Naive B cell (primary cell): Measurements from ENCODE around the gene LSAMP. TPM values are rescaled to one million over a fixed set of nuclear protein-coding genes. Genes with fewer than 3 reads are reported as not detected.

ENCODE experiments used
- ATAC-seq, 2 donors: fragments of 150-1000 bp; cut with Tn5 transposase; 2 replicates each; pipeline ENCODE4 v1.10.0; 2021; ENCODE audit warnings: low read depth in 2 of 2, mild to moderate bottlenecking in 2 of 2, moderate library complexity in 2 of 2
- DNase-seq: peaks from one replicate; pipeline ENCODE4 v3.0.0; 2022
- H3K27ac Mint-ChIP-seq, 6 donors: one replicate each; pipeline ENCODE4 v1.8.0; 2020 to 2022; ENCODE audit warnings: mild to moderate bottlenecking in 6 of 6, mixed read lengths in 6 of 6, moderate library complexity in 5 of 6, inconsistent platforms in 2 of 6
- H3K27me3 Mint-ChIP-seq, 3 donors: one replicate each; pipeline ENCODE4 v1.8.0; 2021 to 2022; ENCODE audit warnings: mixed read lengths in 3 of 3, mild to moderate bottlenecking in 1 of 3
- H3K36me3 Mint-ChIP-seq, 2 donors: one replicate each; pipeline ENCODE4 v1.8.0; 2020 to 2022; ENCODE audit warnings: mixed read lengths in 2 of 2, inconsistent platforms in 1 of 2, mild to moderate bottlenecking in 1 of 2
- H3K4me1 Mint-ChIP-seq, 3 donors: one replicate each; pipeline ENCODE4 v1.8.0; 2020 to 2022; ENCODE audit warnings: mixed read lengths in 3 of 3, inconsistent platforms in 1 of 3, mild to moderate bottlenecking in 1 of 3, moderate library complexity in 1 of 3
- H3K4me3 Mint-ChIP-seq, 8 donors: one replicate each; pipeline ENCODE4 v1.8.0; 2020 to 2022; ENCODE audit warnings: mild to moderate bottlenecking in 8 of 8, mixed read lengths in 8 of 8, moderate library complexity in 8 of 8, inconsistent platforms in 2 of 8
- H3K9me3 Mint-ChIP-seq, 7 donors: one replicate each; pipeline ENCODE4 v1.8.0; 2020 to 2022; ENCODE audit warnings: mixed read lengths in 7 of 7, mild to moderate bottlenecking in 5 of 7, inconsistent platforms in 2 of 7, moderate library complexity in 1 of 7
- polyA plus RNA-seq, 6 donors: library from polyadenylated mRNA; unstranded; fragments of 300-500 nt; fragmentation: Illumina TruSeq; gene quantifications; one replicate each; pipeline ENCODE4 v1.2.3, GENCODE V29; 2021; ENCODE audit warnings: low read depth in 6 of 6

Gene LSAMP
- polyA plus RNA-seq, 6 donors from 2014 or later = not detected

DNA sequence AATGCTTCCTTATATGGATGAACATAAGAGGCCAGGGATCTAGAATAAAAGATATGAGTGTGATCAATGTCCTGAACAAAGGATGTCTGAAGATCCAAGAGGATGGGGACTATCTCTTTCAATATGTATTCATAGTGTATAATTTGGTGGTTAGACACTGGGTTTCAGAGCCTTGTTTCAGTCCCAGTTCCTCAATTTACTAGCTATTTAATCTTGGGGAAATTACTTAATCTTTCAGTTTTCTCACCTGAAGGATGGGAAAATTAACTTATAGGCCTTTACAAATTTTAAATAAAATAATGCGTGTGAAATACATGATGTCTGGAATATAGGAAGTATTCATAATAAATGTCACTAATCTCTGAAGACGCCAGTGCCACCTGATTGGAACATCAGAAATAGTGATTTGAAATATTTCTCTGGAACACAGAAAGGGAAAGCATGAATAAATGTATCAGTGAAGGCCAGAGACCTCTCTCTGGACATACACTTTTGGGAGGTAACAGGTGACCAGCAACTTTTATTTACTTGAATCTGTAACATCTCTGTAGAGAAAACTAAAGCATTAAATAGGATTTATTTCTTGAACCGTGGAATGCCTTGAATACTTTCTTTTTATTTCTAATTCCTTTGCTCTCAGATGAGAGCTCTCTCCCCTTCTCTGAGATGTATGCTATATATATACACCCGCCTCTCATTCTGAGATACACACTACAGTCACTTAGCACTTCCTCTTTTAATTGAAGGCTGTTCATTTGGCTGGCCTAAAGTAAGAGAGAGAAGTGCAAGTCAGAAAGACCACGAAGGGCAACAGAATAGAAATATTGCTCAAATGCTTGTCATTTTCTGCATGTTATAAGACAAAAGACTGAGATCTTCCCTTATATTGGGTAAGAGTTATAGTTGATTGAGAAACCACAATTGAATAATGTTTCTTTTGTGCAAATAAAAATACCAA, 407.1 kb downstream of the LSAMP start:
- DNase-seq (no peak), ATAC-seq (peak in 1 of 2 donors; percentile 41)
- Mint-ChIP-seq H3K4me1 (no peaks in the 10 kb centered on the region), H3K36me3 (no peaks in the 10 kb centered on the region), H3K4me3 (no peak overlapping the region), H3K9me3 (no peaks in the 10 kb centered on the region), H3K27ac (no peak overlapping the region), H3K27me3 (no peaks in the 10 kb centered on the region)

DNA sequence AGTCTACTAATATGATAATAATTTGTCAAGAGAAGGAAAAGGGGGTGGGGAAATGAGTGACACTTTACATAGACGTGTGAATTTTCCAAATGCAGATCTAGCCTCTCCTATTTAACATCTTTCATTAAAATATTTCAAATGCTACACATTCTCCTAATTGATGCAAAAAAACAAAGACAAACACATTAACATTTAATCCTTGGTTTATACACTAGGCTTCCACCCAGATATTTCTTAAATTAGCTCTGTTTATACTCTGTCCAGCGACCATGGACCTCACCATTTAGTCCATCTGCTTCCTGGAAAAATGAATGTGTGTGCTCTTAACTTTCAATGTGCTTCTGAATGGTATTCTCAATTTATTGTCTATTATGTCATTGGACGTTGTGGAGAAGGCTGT, 409.9 kb downstream of the LSAMP start:
- Mint-ChIP-seq H3K36me3 (no peaks in the 10 kb centered on the region), H3K4me1 (no peaks in the 10 kb centered on the region), H3K27ac (no peak overlapping the region), H3K4me3 (no peak overlapping the region), H3K9me3 (no peaks in the 10 kb centered on the region), H3K27me3 (no peaks in the 10 kb centered on the region)
- DNase-seq (no peak), ATAC-seq (no peak)

DNA sequence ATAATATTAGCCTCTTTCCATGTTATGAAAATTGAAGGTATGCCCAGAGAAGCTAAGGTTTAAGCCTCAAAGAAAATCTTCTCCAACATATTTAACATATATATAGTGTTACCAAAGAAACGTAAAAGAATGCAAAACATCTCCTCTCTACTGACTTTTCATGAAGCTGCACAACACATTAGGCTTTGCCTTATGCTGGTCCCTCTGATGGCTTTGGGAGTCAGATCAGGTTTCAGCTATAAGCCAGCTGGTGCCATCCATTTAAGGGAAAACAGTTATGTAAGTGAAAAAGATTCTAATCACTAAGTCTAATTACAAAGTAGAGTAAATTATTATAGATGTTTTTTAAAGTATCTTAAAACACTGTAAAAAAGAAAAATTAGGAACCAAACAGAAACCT, 410.5 kb downstream of the LSAMP start:
- Mint-ChIP-seq H3K9me3 (no peaks in the 10 kb centered on the region), H3K4me3 (no peak overlapping the region), H3K27me3 (no peaks in the 10 kb centered on the region), H3K4me1 (no peaks in the 10 kb centered on the region), H3K36me3 (no peaks in the 10 kb centered on the region), H3K27ac (no peak overlapping the region)
- no peak for ATAC-seq
- no peak for DNase-seq

DNA sequence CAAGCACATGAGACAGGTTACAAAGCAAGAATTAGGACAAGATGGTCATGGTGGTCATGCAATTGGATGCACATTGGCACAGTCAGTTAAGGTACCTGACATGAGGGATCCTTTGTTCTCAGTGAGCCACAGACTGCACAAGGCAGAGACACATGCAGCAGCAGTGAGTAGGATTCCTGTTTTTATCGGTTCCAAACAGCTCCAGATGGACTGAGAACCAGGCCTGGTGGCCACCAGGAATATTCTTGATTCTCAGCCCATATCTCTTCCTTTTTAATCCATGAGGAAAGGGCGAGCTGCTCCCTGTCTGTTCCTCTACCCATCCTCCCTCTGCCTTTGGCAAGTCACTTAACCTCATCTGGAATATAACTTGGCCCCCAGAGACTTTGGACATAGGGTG, 411.2 kb downstream of the LSAMP start:
- Mint-ChIP-seq H3K9me3 (no peaks in the 10 kb centered on the region), H3K27ac (no peak overlapping the region), H3K36me3 (no peaks in the 10 kb centered on the region), H3K4me3 (no peak overlapping the region), H3K27me3 (no peaks in the 10 kb centered on the region), H3K4me1 (no peaks in the 10 kb centered on the region)
- ATAC-seq (no peak), DNase-seq (no peak)

DNA sequence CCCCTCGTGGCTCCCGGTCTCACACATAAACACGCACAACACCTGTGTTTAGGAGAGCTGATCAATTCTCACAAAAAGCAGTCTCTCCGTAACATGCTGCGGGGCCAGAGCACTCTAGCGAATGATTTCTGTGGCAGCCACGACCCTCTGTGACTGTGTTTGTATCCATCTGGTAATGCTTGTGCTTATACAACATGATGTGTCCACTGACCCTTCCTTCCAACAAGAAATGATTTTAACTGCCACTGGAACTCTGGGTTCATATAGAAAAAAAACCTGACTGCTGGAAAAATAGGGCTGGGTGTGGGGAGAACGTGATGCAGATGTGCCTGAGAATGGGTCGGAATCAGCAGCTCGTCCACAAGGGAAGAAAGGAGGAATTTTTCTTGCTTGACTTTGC, 411.8 kb downstream of the LSAMP start:
- no peak for ATAC-seq
- no peak for DNase-seq
- no peak overlapping the region for H3K27ac Mint-ChIP-seq
- no peaks in the 10 kb centered on the region for H3K9me3 Mint-ChIP-seq
- H3K4me3 Mint-ChIP-seq = no peak overlapping the region
- no peaks in the 10 kb centered on the region for H3K36me3 Mint-ChIP-seq
- H3K4me1 Mint-ChIP-seq = no peaks in the 10 kb centered on the region
- H3K27me3 Mint-ChIP-seq = no peaks in the 10 kb centered on the region

DNA sequence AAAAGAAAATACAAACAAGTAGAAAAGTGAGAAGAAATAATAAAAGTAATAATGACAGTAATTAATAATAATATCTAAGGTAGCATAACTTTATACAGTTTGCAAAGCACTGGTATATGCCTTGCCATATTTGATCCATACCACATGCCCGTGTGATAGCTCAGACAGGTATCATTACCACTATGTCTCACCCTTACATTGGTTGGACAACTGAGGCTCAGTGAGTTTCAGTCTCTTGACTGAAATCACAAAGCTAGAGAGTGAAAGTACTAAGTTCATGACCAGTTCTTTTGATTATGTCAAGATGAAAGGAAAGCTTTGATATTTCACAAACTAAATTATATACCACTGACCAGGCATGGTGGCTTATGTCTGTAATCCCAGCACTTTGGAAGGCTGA, 413.1 kb downstream of the LSAMP start:
- H3K9me3 Mint-ChIP-seq = no peaks in the 10 kb centered on the region
- H3K27me3 Mint-ChIP-seq = no peaks in the 10 kb centered on the region
- peak overlapping the region in 1 of 6 donors; percentile 1 for H3K27ac Mint-ChIP-seq
- ATAC-seq (no peak), DNase-seq (no peak)
- no peak overlapping the region for H3K4me3 Mint-ChIP-seq
- no peaks in the 10 kb centered on the region for H3K4me1 Mint-ChIP-seq
- H3K36me3 Mint-ChIP-seq = no peaks in the 10 kb centered on the region

DNA sequence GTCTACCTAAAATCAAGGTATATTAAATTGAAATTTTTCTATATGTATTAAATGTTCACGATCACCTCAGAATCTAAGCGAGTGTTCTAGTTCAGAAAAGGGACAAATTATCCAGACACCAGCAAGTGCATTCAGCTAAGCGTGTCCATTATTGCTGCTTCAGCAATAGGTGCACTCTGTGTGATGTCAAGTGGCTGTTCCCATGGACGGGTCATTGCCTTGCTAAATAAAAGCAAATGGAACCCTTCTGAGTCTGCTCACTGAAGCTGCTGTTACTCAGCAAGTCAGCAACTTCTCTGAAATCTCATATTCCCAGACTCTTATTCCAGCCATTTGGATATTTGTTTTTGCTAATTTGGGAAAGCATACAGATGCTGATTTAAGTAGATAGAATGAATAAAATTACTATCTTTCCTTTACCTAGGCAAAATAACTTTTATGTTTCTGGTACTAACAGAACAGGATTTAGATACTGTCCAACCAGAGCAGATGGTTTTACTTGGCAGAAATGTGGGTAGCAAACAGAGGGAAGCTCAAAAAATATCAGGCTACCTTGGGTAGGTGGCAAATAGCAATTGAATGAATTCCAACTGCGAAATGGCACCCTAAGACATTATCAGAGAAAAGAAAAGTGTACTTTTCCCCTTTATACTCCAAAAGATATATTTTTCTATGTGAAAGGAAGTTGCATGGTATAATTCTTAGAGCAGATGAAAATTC, 415.0 kb downstream of the LSAMP start:
- no peaks in the 10 kb centered on the region for H3K36me3 Mint-ChIP-seq
- no peak for ATAC-seq

DNA sequence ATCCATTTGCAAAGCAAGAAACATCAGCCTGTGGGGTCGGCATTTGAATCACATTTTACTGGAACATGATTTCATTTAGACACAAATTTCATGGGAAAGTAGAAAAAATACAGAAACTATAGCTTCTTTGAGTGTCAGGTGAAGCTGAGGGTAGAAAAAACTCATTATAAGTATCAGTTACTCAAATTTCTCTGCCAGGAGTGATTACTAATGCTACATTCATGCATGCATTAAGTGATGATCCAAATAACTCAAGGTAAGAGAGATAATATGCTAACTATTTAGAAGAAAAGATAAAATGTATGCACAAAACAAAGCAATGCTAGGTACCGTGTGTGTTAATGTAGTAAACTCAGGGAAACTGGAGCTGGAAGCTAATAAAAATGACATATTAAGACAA, 416.0 kb downstream of the LSAMP start:
- H3K36me3 Mint-ChIP-seq = no peaks in the 10 kb centered on the region

More for the DNA sequence above, 415.0 kb downstream of the LSAMP start:
- H3K4me3 Mint-ChIP-seq = no peak overlapping the region
- DNase-seq = no peak
- no peaks in the 10 kb centered on the region for H3K4me1 Mint-ChIP-seq
- no peak overlapping the region for H3K27ac Mint-ChIP-seq
- H3K27me3 Mint-ChIP-seq = no peaks in the 10 kb centered on the region
- peaks cover 0 to 1% (median 0%) of the 10 kb centered on the region in 7 donors for H3K9me3 Mint-ChIP-seq

DNA sequence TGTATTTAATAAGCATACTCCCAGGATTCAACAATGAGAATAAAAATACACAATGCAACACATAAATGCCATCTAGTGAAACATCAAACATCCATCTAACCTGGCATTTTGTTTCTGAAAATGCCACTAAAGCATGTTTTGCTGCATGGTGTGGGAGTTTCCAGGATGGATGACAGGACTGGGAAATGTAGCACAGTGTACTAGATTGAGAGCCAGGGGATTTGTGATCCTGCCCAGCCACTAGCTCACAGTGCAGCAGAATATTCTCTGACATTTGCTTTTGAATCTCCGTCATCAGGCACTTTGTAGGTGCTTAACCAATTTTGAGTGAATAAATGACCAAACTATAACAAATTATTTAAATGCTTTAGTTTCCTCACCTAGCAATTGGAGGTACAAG, 417.1 kb downstream of the LSAMP start:
- no peaks in the 10 kb centered on the region for H3K27me3 Mint-ChIP-seq

More for the DNA sequence above, 416.0 kb downstream of the LSAMP start:
- Mint-ChIP-seq H3K27ac (no peak overlapping the region), H3K4me1 (no peaks in the 10 kb centered on the region), H3K9me3 (peaks cover 0 to 1% (median 0%) of the 10 kb centered on the region in 7 donors), H3K4me3 (no peak overlapping the region), H3K27me3 (no peaks in the 10 kb centered on the region)
- no peak for ATAC-seq
- DNase-seq = no peak

DNA sequence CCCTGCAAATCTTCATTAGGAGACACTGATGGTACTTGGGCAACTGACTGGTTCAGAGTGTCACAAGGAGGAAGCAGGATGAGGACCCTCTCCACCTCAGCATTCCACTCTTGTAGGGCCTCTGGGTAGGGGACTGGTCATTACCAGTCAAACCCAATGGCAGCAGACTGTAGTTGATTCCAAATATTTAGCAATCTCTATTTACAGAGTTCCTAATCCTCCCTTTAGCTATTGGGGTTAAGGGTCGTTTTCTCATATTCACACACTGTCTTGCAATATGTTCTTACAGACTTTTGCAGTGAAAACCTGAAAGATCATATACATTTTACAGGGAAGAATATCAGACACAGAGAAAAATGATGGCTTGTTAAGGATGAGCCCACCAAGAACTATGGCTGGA, 424.3 kb downstream of the LSAMP start:
- Mint-ChIP-seq H3K4me3 (no peak overlapping the region), H3K27me3 (peaks cover 0 to 6% (median 0%) of the 10 kb centered on the region in 3 donors), H3K4me1 (no peaks in the 10 kb centered on the region), H3K27ac (no peak overlapping the region), H3K9me3 (peaks cover 0 to 6% (median 0%) of the 10 kb centered on the region in 7 donors), H3K36me3 (no peaks in the 10 kb centered on the region)
- ATAC-seq (no peak), DNase-seq (no peak)

More for the DNA sequence above, 417.1 kb downstream of the LSAMP start:
- Mint-ChIP-seq H3K4me1 (no peaks in the 10 kb centered on the region), H3K27ac (no peak overlapping the region), H3K4me3 (no peak overlapping the region), H3K9me3 (peaks cover 0 to 6% (median 0%) of the 10 kb centered on the region in 7 donors), H3K36me3 (no peaks in the 10 kb centered on the region)
- ATAC-seq (no peak), DNase-seq (no peak)

DNA sequence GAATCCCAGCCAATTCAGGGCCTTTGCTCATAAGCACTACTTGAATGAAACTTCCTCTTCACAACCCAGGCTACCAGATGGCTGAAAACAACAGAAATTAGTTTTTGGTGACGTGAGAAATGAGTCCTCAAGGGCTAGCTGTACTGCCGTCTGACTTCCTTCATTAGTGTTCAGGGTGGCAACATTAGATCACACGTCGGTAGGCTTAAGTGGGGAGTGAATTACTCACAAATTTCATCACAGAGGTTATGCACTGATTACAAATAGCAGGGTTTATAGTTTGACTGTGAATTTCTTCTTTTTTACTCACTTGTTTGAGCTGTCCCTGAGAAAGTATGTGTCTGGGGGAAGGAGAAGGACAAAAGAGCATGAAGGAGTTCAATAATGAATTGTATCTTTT, 424.8 kb downstream of the LSAMP start:
- no peak overlapping the region for H3K4me3 Mint-ChIP-seq
- DNase-seq (no peak), ATAC-seq (peak in 1 of 2 donors; percentile 20)
- H3K27me3 Mint-ChIP-seq = peaks cover 0 to 6% (median 0%) of the 10 kb centered on the region in 3 donors
- H3K9me3 Mint-ChIP-seq = peaks cover 0 to 6% (median 0%) of the 10 kb centered on the region in 7 donors
- H3K4me1 Mint-ChIP-seq = no peaks in the 10 kb centered on the region
- H3K36me3 Mint-ChIP-seq = no peaks in the 10 kb centered on the region
- H3K27ac Mint-ChIP-seq = no peak overlapping the region

DNA sequence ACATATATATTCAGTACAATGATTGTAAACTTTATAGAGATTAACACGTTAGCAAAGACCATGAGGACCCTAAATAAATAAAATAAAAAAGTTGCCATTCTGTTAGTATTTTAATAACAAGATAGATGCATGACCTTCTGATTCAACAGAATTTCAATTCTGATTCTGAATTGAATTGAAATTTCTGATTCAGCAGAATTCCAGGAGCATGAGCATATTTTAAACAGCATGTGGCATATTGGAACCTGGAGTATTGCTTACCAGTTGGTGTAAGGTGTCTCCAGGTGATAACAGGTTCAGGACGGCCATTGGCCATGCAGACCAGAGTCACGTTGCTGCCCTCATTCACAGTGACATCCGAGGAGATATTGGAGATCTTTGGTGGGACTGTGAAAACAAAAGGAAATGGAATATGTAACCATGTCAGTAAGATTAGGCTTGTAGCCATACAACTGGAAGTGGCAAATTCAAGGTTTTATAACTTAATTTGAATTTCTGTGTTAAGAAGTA, 426.0 kb downstream of the LSAMP start:
- H3K4me1 Mint-ChIP-seq = no peaks in the 10 kb centered on the region
- H3K36me3 Mint-ChIP-seq = no peaks in the 10 kb centered on the region
- H3K27me3 Mint-ChIP-seq = peaks cover 0 to 6% (median 0%) of the 10 kb centered on the region in 3 donors
- DNase-seq (no peak), ATAC-seq (no peak)
- H3K9me3 Mint-ChIP-seq = peaks cover 0 to 6% (median 0%) of the 10 kb centered on the region in 7 donors
- no peak overlapping the region for H3K27ac Mint-ChIP-seq
- no peak overlapping the region for H3K4me3 Mint-ChIP-seq

DNA sequence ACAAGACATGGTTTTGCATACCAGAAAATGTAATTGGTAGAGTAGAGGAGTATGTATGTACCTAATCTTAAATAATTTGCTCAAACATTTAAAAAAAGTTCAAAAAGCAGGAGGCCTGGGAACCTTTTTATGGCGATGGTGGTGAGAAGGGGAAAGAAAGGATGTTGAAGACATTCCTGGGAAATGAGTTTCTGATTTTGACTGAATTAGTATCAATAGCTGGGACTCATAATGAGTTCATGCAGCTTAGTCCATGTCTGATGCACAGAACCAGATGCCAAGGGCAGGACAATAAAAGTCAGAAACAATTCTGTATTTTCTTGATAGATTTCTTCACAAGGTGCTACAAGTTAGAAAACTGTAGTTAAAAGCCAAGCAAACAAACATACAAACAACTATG, 426.6 kb downstream of the LSAMP start:
- Mint-ChIP-seq H3K9me3 (peaks cover 0 to 4% (median 0%) of the 10 kb centered on the region in 7 donors), H3K4me3 (no peak overlapping the region), H3K27ac (no peak overlapping the region), H3K36me3 (no peaks in the 10 kb centered on the region), H3K4me1 (no peaks in the 10 kb centered on the region), H3K27me3 (peaks cover 0 to 6% (median 0%) of the 10 kb centered on the region in 3 donors)
- ATAC-seq (no peak), DNase-seq (no peak)

DNA sequence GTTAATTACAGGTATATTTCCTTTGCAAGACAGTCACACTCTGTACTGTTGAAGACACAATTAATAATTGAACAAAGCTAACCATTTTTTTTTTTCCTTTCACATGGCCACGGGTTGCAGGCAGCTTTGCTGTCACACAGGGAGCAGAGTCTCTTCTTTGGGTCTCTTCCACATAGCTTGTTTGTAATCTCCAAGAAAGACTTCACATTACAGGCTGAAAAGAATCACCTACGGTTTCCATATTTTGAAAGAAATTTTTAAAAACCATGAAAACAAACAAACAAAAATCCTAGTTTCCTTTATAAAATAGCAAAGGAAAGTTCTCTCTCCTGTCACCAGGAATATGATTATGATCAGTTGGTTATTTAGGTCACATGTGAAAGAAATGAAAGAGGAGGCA, 429.4 kb downstream of the LSAMP start:
- Mint-ChIP-seq H3K4me1 (no peaks in the 10 kb centered on the region), H3K36me3 (no peaks in the 10 kb centered on the region), H3K27ac (no peak overlapping the region), H3K9me3 (peaks cover 0 to 4% (median 0%) of the 10 kb centered on the region in 7 donors), H3K4me3 (no peak overlapping the region), H3K27me3 (no peaks in the 10 kb centered on the region)
- no peak for ATAC-seq
- no peak for DNase-seq
